Choroid plexus epithelial cell (primary cell): ENCODE measurements around the gene DYNC1I1.
A peak's percentile ranks its signal among the peaks of the same experiment; 100 is the strongest.

Source experiments
- DNase-seq: peaks from one replicate; pipeline ENCODE4 v3.0.0-alpha.2; 2010; ENCODE audit warnings: low read depth
- H3K4me3 ChIP-seq: 2 replicates; pipeline ENCODE4 v1.5.1; 2011; ENCODE audit warnings: low read depth, mild to moderate bottlenecking, control low read depth, low read length, moderate library complexity
- TF ChIP-seq, protein P1 (sequence below): conservative IDR thresholded peaks from 2 replicates; pipeline ENCODE4 v1.5.1; 2011; ENCODE audit warnings: low read depth, mild to moderate bottlenecking, control low read depth, inconsistent platforms, low read length, moderate library complexity

DYNC1I1 gene

DNA sequence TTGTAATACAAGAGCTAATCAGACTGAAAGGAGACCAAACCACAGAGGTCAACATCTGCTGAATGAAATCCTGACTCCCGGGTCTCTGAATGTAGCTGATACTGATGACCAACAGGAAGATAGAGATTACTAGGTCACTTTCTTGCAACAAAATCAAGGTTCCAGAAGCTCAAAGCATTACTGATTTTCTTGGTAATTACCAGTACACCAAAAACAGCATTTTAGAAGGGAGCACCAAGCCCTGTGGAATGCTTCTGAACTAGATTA, 371.8 kb downstream of the DYNC1I1 start:
- DNase-seq, result peak; percentile 7
- H3K4me3 ChIP-seq, result no peak overlapping the region
- TF ChIP-seq, protein P1, sequence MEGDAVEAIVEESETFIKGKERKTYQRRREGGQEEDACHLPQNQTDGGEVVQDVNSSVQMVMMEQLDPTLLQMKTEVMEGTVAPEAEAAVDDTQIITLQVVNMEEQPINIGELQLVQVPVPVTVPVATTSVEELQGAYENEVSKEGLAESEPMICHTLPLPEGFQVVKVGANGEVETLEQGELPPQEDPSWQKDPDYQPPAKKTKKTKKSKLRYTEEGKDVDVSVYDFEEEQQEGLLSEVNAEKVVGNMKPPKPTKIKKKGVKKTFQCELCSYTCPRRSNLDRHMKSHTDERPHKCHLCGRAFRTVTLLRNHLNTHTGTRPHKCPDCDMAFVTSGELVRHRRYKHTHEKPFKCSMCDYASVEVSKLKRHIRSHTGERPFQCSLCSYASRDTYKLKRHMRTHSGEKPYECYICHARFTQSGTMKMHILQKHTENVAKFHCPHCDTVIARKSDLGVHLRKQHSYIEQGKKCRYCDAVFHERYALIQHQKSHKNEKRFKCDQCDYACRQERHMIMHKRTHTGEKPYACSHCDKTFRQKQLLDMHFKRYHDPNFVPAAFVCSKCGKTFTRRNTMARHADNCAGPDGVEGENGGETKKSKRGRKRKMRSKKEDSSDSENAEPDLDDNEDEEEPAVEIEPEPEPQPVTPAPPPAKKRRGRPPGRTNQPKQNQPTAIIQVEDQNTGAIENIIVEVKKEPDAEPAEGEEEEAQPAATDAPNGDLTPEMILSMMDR, result no peak
